HG03565 (cell line): ENCODE results near the gene AMN.

Experiments
- ATAC-seq: cut with Tn5 transposase; IDR thresholded peaks from one replicate; pipeline ENCODE4 v1.9.1; 2021; ENCODE audit warnings: mild to moderate bottlenecking, moderate library complexity; ENCODE audit not compliant: unreplicated experiment

AMN gene

DNA sequence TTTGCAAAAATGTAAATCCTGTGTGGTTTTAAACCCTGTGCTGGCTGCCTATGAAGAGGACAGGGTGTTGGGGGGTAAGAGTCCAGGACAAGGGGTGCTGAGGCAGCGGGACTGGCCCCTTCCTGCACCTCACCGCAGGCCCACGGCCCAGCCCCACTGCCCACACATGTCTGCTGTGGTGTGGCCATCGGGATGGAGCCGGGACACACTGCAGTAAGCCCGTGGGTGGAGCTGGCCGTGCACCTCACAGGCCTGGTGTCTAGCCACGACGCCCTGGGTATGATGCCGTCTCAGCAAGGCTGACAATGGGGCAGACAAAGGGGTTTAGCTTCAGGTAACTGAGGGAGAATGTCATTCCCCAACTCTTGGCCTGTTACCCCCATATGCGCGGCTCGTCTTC is 19.6 kb downstream of the AMN start:
- ATAC-seq = no peak

DNA sequence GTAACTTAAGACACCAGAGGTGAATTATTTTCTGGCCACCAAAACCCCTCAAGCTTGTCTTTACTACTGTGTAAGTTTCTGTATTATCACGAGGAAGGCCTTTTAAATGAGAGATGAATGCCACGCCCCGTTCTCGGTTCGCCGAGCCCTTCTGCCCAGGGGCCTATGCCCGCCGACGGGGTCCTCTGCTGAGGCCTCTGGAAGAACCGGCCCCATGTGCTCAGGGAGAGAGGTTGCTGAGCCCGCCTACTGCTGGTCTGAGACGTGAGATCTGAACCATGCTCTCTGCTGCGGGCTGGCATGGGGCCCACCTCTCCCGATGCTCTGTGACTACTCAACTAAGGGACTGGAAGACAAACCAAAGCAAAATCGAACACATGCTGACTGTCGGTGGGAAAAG is 21.0 kb downstream of the AMN start:
- no peak for ATAC-seq

DNA sequence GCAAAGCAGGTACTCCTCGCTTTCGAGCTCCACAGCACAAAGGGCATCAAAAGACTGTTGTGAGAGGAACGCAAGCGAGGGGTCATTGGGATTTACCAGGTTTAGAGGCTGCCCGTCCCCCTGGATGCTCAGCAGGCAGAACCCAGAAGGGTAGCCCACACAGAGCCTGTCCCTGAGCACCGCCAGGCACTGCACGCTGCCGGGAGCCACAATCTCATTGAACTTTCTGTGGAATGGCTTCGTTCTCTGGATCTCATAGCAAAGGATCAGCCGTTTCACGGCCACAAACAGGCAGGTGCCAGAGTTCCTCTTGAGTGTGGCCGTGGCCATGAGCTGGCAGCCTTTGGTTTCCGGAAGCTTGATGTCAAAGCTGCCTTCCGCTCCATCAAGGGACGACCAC is 21.5 kb downstream of the AMN start:
- ATAC-seq = no peak

DNA sequence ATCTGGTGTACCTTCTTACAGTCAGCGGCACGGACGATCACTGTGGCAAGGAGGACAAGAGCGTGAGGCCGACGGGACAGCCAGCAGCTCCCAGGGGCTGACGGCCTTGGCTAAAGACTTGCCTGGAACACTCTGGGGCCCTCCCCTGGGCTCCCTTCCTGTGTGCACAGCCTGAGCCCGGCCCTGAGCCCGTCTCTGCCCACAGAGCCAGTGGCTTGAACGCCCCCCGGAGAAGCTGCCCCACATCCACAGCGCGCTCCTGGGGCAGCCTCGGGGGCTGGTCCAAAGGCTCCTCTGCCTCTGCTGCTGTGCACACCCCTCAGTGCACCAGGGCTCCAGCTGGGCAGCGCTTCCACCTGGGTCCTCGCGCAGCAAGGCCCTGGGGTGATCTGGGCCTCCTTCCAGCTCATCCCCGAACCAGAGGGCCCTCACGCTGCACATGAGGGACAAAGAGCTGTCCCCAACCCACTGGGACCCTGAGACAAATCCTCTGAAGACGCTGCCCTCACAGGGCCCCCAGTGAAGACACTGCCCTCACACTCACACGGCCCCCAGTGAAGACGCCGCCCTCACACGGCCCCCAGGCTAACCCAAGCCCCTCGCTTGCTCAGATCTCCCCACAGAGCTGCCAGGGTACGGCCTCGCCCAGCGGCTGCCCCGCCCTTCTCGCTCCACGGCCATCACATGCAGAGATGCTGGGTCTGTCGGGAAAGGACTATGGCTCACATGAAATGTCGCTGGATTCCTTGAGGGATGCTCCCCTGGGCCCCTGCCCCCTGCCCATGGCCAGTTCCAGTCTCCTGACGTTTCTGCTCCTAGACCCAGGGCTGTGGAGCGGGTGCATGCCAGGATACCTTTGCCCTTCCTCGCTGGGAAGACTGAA is 22.2 kb downstream of the AMN start:
- no peak for ATAC-seq

DNA sequence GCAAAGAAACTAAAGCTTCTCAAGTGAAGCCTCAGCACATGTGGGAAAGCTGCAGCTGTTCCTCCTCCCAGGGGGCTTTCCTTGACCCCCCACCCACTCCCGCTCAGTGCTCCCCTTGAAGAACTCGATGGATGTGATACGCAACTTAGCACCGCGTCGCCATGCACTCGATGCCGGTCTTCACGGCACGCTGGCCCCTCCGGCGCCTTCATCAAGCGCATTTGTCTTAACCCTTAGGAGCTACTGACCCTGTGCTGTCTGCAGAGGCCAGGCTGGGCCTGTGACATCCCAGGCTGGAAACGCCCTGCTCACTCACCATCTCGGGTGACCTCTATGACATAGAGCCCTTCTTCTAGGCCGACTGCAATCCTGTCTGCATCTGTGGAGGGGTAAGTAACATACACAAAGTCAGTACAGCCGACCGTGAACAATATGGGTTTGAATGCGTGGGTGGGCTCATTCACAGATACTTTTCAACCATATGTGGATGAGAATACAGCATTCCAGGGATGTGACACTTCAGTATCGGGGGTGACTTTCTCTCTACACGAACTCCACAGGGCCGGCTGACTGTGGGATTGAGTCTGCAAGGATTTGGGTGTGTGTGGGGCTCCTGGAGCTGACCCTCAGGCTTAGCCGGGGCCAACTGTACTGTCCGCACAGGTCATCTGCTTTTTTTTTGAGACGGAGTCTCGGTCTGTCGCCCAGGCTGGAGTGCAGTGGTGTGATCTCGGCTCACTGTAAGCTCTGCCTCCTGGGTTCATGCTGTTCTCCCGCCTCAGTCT is 23.1 kb downstream of the AMN start:
- no peak for ATAC-seq

DNA sequence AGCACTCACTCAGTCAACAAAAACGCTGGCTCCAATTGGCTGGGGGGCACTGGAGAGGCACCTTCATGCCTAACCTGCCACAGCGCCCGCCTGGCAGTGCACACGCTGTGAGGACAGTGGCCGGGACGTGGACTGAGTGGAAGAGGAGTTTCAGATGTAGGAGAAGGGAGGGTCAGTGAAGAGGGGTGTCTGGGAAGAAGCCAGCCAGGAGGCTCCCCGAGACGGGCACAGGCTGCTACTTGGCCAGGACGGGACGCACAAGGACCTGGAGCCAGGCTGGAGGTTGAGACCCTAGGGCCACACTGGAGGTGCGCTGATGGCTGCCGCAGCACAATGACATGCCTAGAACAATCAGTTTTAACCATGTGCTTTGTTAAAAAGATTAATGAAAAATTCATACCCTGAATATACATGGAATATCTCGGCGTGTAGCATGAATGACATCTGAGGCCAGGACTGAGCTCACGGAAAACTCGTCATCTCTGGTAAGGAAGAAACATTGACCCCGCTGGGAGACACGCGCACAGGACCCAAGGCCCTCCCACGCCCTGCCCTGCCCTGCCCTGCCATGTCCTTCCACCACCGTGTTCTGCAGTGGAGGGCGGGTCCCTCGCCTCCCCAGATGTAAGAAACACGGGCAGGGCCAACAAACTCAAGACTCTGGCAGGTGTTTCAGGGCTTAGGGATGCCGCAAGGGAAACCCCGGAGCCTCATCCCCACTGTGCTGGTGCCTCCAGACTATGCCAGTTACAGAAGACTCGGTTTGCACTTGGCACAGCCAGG is 25.0 kb downstream of the AMN start:
- ATAC-seq = no peak

DNA sequence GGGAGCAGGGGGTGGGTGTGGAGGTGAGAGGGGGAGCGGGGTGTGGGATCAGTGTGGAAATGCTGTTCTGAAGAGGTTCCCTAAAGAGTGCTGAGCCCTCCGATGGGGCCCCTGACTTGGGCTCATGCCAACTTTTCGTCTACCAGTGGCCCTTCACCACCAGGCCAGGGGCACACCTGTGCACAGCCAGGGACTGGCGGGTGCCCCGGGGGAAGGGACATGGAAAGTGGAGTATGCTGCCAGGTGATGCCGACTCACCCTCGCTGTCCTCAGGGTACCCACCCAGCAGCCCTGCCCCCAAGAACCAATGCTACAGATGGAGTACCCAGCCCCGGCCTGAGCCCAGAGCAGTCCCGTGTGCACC is 26.2 kb downstream of the AMN start:
- ATAC-seq = no peak

DNA sequence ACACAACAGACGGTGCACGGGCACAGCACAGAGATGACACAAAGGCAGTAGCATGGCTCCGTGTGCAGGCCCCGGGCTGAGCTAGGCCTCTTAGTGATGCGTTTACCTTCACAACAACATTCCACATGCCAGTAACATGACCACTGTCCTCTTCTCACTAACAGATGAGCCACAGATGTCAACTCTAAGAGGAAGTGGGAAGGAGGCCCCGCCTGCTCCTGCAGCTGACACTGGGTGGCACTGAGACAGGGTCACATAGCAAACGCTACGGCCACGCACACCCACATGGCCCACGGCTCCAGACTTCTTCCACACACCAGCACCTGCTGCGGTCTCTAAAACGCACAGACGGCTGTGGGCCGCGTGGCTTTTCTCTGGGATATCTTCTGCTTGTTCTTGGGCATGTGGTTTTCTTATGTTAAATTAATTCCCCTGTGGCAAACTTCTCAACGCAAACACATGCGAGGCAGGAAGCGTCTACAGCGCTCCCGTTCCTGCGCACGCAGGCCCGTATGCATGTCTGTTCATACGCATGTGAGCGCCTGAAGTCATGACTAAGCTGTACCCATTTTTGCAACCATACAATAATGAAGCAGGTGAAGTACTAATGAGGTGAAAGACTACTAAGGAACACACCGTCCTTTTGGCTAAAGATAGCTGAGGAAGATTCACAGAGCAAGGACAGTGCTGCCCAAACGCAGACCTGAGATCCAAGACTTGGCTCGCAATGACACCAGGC is 26.8 kb downstream of the AMN start:
- no peak for ATAC-seq

DNA sequence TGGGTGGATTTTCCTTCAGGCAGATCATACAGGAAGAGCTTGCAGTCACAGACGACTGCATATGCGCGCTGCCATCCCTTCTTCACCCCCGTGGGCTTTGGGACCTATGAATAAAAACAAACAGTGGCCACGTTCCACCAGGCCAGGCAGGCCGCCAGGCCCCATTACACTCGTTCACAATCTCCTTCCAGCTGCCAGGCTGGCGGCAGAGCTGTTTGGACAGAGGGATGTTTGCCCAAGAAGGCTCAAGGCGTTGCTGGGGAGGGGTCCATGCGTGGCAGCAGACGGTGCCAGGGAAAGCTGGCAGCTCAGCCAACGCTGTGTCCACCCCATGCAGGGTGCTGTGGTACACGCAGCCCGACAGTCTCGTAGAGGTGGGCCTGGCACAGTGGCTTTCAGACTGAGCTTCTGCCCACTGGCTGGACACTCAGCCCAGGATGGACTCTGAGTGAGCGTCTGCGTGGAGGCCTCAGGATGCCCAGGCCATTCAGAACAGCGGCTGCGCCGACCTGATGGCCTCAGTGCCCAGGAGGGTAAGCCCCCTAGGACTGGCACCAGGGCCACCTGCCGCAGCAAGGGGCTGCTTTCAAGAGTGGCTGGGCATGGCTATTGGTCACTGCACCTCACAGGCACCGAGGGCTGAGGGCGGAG is 27.5 kb downstream of the AMN start:
- no peak for ATAC-seq

DNA sequence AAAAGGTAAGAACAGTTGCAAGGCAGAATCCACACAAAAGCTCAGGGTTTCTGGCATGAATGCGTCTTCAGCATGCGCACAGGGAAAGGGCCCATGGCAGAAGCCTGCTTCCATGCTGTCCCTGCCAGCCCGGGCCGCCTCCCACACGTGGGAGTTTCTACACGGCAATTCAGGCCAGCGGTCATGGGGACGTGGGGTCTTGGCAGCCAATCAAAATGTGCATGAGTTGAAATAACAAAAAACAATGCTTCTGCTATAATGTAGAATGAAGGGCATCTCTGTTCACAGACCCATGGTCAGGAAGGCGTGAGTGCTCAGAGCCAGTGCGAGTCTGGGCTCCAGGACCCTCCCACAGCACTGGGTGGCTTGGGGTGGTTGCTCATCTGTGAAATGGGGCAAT is 28.6 kb downstream of the AMN start:
- ATAC-seq = no peak

DNA sequence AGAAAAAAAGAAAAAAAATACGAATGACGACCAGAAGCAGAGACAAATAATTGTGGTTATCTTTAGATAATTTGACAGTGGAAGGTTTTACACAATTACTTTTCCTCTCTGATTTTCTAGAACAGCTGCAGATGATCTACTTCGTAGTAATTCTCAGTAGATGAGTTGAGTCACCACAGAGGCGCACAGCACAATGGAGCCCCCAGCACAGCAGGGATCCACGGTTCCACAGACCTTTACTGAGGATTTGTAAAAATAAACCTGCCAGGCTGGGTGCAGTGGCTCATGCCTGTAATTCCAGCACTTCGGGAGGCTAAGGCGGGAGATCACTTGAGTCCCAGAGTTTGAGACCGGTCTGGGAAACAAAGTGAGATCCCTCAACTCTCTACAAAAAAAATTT is 29.3 kb downstream of the AMN start:
- ATAC-seq = no peak

DNA sequence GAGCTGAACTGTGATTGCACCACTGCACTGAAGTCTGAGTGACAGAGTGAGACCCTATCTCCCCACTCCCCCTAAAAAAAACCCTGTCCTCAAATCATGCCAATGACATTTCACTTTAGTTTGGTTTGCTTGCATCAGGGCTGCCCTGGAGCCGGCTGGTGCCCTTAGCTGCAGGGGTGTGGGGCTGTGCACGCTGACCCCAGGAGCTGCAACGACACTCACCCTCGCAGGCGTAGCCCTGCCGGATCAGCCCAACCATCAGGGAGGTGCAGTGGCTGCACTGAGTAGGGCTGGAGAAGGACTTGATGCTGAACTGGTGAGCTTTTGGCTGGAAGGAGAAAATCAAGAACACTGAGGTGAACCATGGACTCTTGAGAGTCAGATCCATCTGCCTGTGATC is 29.8 kb downstream of the AMN start:
- ATAC-seq = no peak

DNA sequence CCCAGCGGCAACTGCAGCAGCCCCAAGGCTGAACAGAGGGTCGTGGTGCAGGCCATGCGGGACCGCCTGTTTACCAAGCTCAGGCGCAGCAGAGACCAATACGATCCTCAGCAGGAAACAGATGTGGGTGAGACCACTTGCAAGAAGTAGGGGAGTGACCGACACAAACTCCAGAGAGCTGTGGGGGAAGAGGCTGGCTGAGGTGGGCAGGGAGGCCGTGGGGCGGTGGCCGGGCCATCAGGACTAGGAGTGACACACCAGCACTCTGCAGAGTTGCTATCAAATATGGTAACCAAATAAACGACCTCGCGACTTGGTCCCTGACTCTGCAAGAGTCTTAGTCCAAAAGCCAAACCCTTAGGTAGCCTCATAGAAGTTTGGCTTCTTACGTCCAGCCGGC is 30.6 kb downstream of the AMN start:
- ATAC-seq = no peak

DNA sequence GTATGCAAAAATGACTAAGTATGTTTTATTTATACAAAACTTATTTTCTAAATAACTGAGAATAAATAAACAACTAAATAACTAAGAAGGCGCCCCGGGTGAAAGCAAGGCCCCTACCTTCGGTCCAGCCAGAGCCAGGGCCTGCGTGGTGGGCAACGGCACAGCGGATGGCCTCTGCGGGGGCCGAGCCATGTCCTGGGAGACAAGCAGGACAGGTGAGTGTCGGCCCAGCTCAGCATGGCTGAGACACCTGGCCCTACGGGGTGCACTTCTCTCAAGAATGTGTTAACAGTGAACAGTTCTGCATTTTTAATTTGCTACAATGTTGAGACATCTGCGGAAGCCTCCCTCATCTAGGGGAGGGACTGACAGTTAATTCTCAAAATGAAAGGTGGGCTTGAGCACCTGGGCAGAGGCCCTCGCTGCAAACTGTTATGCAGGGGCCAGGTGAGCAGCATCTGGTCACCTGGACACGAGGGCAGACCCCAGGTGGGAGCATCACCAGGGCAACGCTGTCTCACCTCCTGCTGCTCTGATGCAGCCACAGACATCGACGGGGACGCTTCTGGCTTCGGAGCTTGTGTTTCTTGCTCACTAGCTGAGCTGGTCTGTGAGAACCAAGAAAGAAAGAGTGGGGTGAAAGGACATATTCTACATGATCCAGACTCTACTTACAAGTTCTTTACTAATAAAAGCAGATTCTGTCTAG is 31.8 kb downstream of the AMN start:
- ATAC-seq = no peak

DNA sequence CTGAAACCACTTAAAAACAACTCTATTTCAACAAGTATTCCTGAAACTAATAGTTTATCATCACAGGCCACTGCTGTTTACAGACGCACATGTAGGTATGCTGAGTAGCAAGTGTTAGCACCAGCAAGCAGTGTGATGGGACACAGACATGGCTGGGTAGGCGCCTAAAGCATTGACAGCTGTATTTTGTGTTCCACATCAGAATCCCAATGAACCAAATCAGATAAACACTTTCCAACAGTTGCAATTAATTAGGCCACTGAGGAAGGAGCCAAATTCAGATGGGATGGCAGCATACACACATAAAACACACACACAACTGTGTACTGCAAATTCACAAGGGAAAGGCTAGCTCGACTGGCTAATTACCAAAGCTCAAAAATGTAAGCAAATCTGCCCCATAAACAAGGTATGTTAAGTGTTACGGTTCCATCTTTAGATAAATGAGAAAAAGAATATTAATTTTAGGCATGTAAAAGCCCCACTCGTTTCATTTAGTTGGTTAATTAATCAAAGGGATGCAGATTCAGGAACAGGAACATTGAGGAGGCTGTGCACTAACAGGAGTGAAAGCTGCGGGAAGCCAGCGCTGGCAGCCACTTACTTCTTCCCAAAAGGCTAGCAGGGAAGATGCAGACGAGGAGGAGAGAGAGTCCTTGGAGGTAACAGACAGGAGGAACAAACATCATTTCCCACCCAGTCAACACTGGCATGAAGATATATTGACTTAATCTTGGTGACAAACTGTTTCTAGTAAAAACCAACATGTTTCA is 33.4 kb downstream of the AMN start:
- no peak for ATAC-seq

DNA sequence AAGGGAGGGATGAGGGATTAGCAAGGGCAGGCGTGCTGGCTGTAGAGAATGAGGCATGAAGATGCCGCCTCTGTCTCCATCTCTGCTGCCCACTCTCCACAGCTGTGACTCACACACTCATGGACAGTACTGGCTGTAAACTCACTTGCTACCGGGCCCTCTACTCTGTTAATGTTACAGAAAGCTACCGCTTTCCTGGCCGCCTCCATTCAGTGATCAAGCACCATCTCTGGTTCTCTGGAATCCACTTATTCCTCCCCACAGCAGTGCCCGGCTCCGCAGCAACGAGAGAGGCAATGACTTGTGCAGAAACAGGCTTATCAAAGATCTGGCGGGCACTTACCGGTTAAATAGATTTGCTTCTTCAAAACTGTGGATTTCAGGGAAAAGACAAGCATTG is 34.8 kb downstream of the AMN start:
- ATAC-seq = no peak

DNA sequence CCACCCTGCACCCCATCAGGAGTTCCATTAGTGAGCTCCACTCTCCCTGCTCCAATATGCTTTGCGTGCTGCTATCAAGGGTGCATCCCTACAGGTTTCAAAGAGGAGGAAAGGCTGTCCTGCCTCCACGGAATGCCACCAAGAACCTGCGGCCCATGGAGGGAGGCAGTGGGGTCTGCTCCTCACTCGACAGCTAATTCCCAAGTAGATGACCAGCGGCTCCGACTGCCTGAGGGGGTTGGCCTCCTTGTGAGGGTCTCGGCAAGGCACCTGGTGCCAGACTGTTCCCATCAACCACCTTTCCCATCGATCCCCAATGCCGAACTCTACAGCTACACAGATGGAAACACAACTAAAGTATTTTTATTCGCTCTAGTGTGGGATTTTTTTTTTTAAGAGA is 36.0 kb downstream of the AMN start:
- no peak for ATAC-seq

DNA sequence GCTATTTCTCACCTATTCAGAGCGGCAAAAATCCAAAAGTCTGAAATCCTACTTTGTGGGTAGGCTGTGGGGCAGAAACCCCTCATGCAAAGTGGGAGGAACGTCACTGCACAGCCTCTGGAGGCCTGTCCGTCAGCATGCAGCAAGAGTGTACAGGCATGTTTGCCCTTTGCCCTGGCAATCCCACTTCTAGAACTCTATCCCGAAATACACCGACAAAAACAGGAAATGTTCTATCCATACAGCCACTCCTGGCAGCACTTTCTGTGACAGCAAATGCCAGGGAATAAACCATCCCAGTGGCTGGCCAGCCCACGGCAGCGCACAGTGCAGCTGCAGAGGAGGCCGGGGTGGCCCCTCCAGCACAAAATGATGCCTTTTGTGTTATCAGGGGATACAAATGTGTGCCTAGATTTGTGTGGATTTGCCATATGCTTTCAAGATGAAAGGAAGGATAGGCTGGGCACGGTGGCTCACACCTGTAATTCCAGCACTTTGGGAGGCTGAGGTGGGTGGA is 39.7 kb downstream of the AMN start:
- no peak for ATAC-seq
